ENCODE results near the gene MPC1. TPM values are rescaled to one million over a fixed set of nuclear protein-coding genes. Genes with fewer than 3 reads are reported as not detected.
"Not testable (repeated sequence)": the region's sequence is repeated elsewhere in the genome, so short reads cannot be mapped to it uniquely, and the experiment has no call there.

The MPC1 gene
- total and polyA plus RNA-seq, 10 donors: 29.1 to 58.6 (median 37.7) TPM

DNA sequence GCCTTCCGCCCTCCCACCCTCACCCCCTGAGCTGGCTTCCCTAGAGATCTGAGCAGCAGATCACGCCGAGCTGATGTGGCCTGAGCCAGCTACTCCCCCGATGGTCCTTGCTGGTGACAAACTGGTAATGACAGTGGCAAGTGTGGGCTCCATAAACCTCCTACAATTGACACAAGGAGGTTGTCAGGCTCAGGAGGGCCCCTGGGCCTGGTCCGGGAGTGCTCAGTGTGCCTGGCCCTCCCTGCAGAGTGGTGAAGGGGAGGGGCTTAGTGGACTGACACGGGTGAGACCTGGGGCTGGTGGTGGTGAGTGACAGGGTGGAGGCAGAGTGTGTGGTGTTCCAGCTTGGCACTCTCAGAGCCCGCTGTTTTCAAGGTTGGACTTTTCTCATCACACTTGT is 22.6 kb upstream of the MPC1 start:
- H3K4me3 ChIP-seq: no peak overlapping the region
- H3K4me1 ChIP-seq: peaks cover 0 to 22% (median 6%) of the 10 kb centered on the region in 6 donors
- no peak for DNase-seq
- intact Hi-C loops (cut with DNase I; ENCODE audit: low total_unique reads): no loop called here
- 76 to 80% (median 80%) methylated on average over 6 to 7 of the region's 7 CpGs for WGBS, 5 donors
- peaks cover 0 to 14% (median 0%) of the 10 kb centered on the region in 6 donors for H3K36me3 ChIP-seq
- TF ChIP-seq POLR2AphosphoS5 (IDR thresholded peaks at IDR 0.05): no peak
- TF ChIP-seq, protein P1, sequence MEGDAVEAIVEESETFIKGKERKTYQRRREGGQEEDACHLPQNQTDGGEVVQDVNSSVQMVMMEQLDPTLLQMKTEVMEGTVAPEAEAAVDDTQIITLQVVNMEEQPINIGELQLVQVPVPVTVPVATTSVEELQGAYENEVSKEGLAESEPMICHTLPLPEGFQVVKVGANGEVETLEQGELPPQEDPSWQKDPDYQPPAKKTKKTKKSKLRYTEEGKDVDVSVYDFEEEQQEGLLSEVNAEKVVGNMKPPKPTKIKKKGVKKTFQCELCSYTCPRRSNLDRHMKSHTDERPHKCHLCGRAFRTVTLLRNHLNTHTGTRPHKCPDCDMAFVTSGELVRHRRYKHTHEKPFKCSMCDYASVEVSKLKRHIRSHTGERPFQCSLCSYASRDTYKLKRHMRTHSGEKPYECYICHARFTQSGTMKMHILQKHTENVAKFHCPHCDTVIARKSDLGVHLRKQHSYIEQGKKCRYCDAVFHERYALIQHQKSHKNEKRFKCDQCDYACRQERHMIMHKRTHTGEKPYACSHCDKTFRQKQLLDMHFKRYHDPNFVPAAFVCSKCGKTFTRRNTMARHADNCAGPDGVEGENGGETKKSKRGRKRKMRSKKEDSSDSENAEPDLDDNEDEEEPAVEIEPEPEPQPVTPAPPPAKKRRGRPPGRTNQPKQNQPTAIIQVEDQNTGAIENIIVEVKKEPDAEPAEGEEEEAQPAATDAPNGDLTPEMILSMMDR (IDR thresholded peaks at IDR 0.05 in 8 of 11, conservative IDR thresholded peaks at IDR 0.05 in 3 of 11): no peak
- no peak for TF ChIP-seq POLR2A (IDR thresholded peaks at IDR 0.05)
- H3K27ac ChIP-seq: no peak overlapping the region
- H3K27me3 ChIP-seq (replicated peaks in 1 of 7): peaks cover 0 to 3% (median 0%) of the 10 kb centered on the region in 7 donors
- no peaks in the 10 kb centered on the region for H3K9me3 ChIP-seq

DNA sequence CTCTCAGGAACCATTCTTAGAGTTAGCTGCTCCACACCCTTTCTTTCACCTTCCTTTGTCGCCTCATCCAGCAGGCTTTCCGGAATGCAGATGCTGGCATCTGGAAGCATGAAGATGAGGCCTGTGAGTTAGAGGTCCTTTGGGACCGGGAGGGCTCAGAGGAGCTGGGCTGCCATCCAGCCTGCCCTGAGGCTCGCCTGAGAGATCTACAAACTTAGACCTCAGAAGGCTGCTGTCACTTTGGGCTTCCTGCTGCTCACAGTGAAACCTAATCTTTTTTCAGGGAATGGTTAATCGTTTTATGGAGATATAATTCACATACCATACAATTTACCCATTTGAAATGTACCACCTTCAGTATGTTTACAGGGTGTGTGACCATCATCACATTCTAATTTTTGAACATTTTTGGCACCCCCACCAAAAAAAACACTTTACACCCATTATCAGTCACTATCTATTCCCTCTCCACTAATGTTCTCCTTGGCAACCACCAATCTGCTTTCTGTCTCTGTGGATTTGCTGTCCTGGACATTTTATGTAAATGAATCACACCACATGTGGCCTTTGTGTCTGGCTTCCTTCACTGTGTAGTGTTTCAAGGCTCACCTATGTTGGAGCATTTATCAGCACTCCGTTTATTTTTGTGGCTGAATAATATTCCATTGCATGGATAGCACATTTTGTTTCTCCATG is 20.0 kb upstream of the MPC1 start:
- 70 to 84% (median 74%) methylated on average over 6 of the region's 6 CpGs for WGBS, 5 donors
- H3K27me3 ChIP-seq (replicated peaks in 1 of 7): peaks cover 0 to 4% (median 0%) of the 10 kb centered on the region in 7 donors
- H3K36me3 ChIP-seq: no peaks in the 10 kb centered on the region
- DNase-seq: no peak
- H3K27ac ChIP-seq: no peak overlapping the region
- intact Hi-C loops (cut with DNase I; ENCODE audit: low total_unique reads): no loop called here
- TF ChIP-seq, protein P1 (IDR thresholded peaks at IDR 0.05 in 8 of 11, conservative IDR thresholded peaks at IDR 0.05 in 3 of 11): no peak
- no peak for TF ChIP-seq POLR2A (IDR thresholded peaks at IDR 0.05)
- no peak for TF ChIP-seq POLR2AphosphoS5 (IDR thresholded peaks at IDR 0.05)
- H3K9me3 ChIP-seq: peaks cover 0 to 4% (median 0%) of the 10 kb centered on the region in 8 donors
- H3K4me3 ChIP-seq: no peak overlapping the region
- peaks cover 0 to 7% (median 5%) of the 10 kb centered on the region in 6 donors for H3K4me1 ChIP-seq

DNA sequence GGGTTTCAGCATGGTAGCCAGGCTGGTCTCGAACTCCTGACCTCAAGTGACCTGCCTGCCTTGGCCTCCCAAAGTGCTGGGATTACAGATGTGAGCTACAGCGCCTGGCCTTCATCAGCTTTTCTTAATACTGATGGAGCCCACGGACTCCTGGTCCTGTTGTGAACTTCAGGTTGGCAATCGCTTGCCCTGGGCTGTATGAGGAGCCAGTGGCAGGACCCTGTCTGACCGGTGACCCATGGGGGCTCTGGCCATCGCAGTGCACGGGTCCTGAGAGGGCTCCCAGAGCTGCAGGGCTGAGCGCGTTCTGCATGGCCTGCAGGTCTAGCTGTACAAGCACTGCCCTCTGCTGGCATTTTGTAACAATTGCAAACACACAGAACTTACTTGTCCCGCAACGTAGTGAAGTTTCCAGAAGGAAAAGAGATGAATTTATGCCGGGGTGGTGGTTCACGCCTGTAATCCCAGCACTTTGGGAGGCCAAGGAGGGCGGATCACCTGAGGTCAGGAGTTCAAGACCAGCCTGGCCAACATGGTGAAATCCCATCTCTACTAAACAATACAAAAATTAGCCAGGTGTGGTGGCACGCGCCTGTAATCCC is 18.0 kb upstream of the MPC1 start:
- H3K9me3 ChIP-seq; H3K4me3 ChIP-seq; H3K4me1 ChIP-seq; H3K27ac ChIP-seq; intact Hi-C loops (cut with DNase I; ENCODE audit: low total_unique reads); H3K36me3 ChIP-seq: not testable (repeated sequence)
- DNase-seq: peak; percentile 85
- peaks cover 0 to 11% (median 0%) of the 10 kb centered on the region in 7 donors for H3K27me3 ChIP-seq (replicated peaks in 1 of 7)
- WGBS, 5 donors: 26 to 28% (median 28%) methylated on average over 16 of the region's 16 CpGs
- TF ChIP-seq, protein P1 (IDR thresholded peaks at IDR 0.05 in 8 of 11, conservative IDR thresholded peaks at IDR 0.05 in 3 of 11): peak; percentile 55 to 85 (median 78)

DNA sequence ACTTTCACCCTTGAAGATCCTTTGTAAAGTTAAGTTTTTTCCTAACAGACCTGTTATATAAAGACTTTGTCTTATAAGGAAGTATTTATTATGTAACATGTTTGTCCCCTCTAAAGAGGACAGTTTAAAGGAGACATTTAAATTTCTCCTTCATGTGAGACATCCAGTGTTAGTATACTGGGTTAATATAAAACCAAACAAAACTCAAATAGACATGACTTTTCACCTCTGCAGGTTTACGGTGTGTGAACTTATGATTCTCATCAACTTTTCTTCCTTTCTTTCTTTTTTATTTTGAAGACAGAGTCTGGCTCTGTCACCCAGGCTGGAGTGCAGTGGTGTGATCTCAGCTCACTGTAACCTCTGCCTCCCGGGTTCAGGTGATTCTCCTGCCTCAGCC is 17.4 kb upstream of the MPC1 start:
- Histone ChIP-seq H3K36me3 (no peaks in the 10 kb centered on the region), H3K9me3 (peaks cover 0 to 5% (median 0%) of the 10 kb centered on the region in 8 donors), H3K4me1 (peaks cover 0 to 7% (median 5%) of the 10 kb centered on the region in 6 donors), H3K27ac (no peak overlapping the region), H3K27me3 (replicated peaks in 1 of 7) (peaks cover 0 to 17% (median 0%) of the 10 kb centered on the region in 7 donors), H3K4me3 (no peak overlapping the region)
- intact Hi-C loops (cut with DNase I; ENCODE audit: low total_unique reads): no loop called here
- DNase-seq: no peak
- no peak for TF ChIP-seq POLR2AphosphoS5 (IDR thresholded peaks at IDR 0.05)
- TF ChIP-seq, protein P1 (IDR thresholded peaks at IDR 0.05 in 8 of 11, conservative IDR thresholded peaks at IDR 0.05 in 3 of 11): no peak
- TF ChIP-seq POLR2A (IDR thresholded peaks at IDR 0.05): no peak
- WGBS, 5 donors: 90 to 98% (median 94%) methylated on average over 2 of the region's 2 CpGs
